Midbrain (tissue), 1 donor: ENCODE results near the gene CHD5.

ENCODE experiments used
- DNase-seq: peaks from one replicate; lab custom pipeline; 2025; lab: John Stamatoyannopoulos, UW

The CHD5 gene

GRCh38 chr1:6133146-6133895, 46.8 kb downstream of the CHD5 start:
- DNase-seq: no peak

- no peak for DNase-seq
These were observed 48.6 kb downstream of the CHD5 start for GRCh38 chr1:6131561-6131960.

GRCh38 chr1:6130596-6130995, 49.5 kb downstream of the CHD5 start:
- no peak for DNase-seq

- no peak for DNase-seq
These were observed 50.1 kb downstream of the CHD5 start for GRCh38 chr1:6130036-6130435.

GRCh38 chr1:6129313-6129712, 50.8 kb downstream of the CHD5 start:
- DNase-seq: no peak

- no peak for DNase-seq
These were observed 51.6 kb downstream of the CHD5 start for GRCh38 chr1:6128276-6129081.

GRCh38 chr1:6127587-6128163, 52.4 kb downstream of the CHD5 start:
- peak; percentile 6 for DNase-seq

GRCh38 chr1:6126521-6127067, 53.5 kb downstream of the CHD5 start:
- no peak for DNase-seq

- no peak for DNase-seq
These were observed 54.1 kb downstream of the CHD5 start for GRCh38 chr1:6126028-6126427.

- DNase-seq: no peak
These were observed 54.8 kb downstream of the CHD5 start for GRCh38 chr1:6125366-6125765.

- no peak for DNase-seq
These were observed 55.3 kb downstream of the CHD5 start for GRCh38 chr1:6124746-6125365.

- DNase-seq: no peak
These were observed 55.8 kb downstream of the CHD5 start for GRCh38 chr1:6124341-6124740.

- no peak for DNase-seq
These were observed 56.3 kb downstream of the CHD5 start for GRCh38 chr1:6123816-6124215.

- no peak for DNase-seq
These were observed 57.0 kb downstream of the CHD5 start for GRCh38 chr1:6123083-6123482.

GRCh38 chr1:6121651-6122370, 58.3 kb downstream of the CHD5 start:
- no peak for DNase-seq

GRCh38 chr1:6121021-6121421, 59.1 kb downstream of the CHD5 start:
- DNase-seq: no peak

- DNase-seq: no peak
These were observed 61.7 kb downstream of the CHD5 start for GRCh38 chr1:6118415-6118814.

GRCh38 chr1:6117624-6118023, 62.5 kb downstream of the CHD5 start:
- DNase-seq: no peak

GRCh38 chr1:6117064-6117463, 63.1 kb downstream of the CHD5 start:
- DNase-seq: no peak

- DNase-seq: no peak
These were observed 64.0 kb downstream of the CHD5 start for GRCh38 chr1:6116137-6116536.

GRCh38 chr1:6113745-6114144, 66.4 kb downstream of the CHD5 start:
- DNase-seq: no peak

GRCh38 chr1:6113116-6113515, 67.0 kb downstream of the CHD5 start:
- no peak for DNase-seq
